ENCODE data around the gene NRARP. TPM values are rescaled to one million over a fixed set of nuclear protein-coding genes. Genes with fewer than 3 reads are reported as not detected.

NRARP gene
- total RNA-seq, 6 donors from 2014 or later: 3.1 to 26.9 (median 9.5) TPM

DNA sequence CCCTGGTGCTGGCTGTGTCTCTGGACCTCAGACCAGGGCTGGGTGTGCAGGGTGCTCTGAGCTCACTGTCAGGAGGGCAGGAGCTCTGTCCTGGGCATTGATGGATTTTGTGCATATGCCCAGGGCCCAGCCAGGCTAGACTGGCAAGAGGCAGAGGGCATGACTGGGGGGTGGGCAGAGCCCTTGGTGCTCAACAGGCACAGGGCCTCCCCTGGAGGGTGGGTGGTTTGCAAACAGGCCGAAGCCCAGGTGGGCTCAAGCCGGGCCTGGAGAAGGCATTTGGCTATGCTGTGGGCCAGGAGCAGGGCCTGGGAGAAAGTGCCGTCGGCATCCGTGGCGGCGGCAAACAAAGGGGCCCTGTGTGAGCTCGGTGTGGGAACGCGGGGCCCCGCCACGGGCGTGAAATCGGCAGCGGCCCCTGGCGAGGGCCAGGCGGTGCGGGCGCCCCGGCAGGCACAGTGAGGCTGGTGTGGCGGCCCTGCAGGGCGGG lies 1.9 kb upstream of the NRARP start:
- Histone ChIP-seq H3K9me3 (no peaks in the 10 kb centered on the region), H3K4me1 (peaks cover 61 to 86% (median 70%) of the 10 kb centered on the region in 4 donors), H3K27me3 (peaks cover 0 to 14% (median 4%) of the 10 kb centered on the region in 4 donors), H3K27ac (peak overlapping the region in 2 of 4 donors; percentile 86 to 90), H3K4me3 (no peak overlapping the region), H3K36me3 (no peaks in the 10 kb centered on the region)
- ATAC-seq (ENCODE audit: low FRiP score in 2 of 2) (no peak), DNase-seq (peak in 1 of 2 donors; percentile 85)
- no peak for TF ChIP-seq POLR2A (IDR thresholded peaks at IDR 0.05)
- no peak for TF ChIP-seq EP300 (IDR thresholded peaks at IDR 0.05)
- TF ChIP-seq, protein P1, sequence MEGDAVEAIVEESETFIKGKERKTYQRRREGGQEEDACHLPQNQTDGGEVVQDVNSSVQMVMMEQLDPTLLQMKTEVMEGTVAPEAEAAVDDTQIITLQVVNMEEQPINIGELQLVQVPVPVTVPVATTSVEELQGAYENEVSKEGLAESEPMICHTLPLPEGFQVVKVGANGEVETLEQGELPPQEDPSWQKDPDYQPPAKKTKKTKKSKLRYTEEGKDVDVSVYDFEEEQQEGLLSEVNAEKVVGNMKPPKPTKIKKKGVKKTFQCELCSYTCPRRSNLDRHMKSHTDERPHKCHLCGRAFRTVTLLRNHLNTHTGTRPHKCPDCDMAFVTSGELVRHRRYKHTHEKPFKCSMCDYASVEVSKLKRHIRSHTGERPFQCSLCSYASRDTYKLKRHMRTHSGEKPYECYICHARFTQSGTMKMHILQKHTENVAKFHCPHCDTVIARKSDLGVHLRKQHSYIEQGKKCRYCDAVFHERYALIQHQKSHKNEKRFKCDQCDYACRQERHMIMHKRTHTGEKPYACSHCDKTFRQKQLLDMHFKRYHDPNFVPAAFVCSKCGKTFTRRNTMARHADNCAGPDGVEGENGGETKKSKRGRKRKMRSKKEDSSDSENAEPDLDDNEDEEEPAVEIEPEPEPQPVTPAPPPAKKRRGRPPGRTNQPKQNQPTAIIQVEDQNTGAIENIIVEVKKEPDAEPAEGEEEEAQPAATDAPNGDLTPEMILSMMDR (IDR thresholded peaks at IDR 0.05): no peak
- no peak for TF ChIP-seq POLR2AphosphoS5 (IDR thresholded peaks at IDR 0.05)
- 92% methylated on average over 22 of the region's 22 CpGs for WGBS, 2 donors

DNA sequence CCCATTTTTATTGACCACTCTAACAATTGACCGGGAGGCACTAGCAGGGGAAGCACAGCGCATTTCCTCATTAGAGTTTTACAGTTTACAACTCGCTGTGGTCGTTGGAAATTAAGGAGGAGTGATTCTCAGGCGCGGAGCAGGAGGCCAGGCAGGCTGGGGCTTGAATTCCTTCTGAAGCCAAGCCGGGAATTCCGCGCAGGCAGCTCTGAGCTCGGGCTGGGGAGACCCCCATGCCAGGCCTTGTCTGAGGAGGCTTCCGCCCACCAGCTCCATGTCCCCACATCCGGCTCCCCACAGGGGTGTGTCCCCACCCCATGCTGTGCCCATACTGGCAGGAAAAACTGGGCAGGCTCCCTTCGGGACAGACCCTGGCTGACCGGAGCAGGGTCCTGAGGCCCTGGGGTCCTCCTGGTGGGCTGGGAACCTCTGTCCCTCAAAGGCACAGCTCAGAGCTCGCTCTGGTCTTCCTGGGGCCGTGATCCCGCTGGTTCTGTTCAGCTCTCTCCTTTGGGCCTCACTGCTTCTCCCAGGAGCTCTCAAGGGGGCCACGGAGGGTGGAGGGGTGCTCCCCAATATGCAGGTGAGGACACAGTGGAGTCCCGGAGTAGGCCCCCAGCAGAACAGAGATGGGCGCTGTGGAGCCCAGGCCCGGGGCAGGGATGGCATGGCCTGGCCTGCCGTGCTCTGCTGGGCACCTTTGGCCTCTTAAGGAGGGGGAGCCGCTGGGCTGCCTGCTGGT lies 1.3 kb upstream of the NRARP start:
- Histone ChIP-seq H3K36me3 (no peaks in the 10 kb centered on the region), H3K27me3 (peaks cover 0 to 14% (median 4%) of the 10 kb centered on the region in 4 donors), H3K4me3 (peak overlapping the region in 2 of 4 donors; percentile 53 to 61), H3K9me3 (no peaks in the 10 kb centered on the region), H3K27ac (peak overlapping the region; percentile 79 to 90 (median 83)), H3K4me1 (peaks cover 61 to 92% (median 74%) of the 10 kb centered on the region in 4 donors)
- peak in 1 of 2 donors; percentile 78 for DNase-seq
- TF ChIP-seq POLR2AphosphoS5 (IDR thresholded peaks at IDR 0.05): no peak
- 49 to 67% methylated on average over 7 to 23 of the region's 23 CpGs for WGBS, 2 donors
- no peak for ATAC-seq (ENCODE audit: low FRiP score in 2 of 2)

DNA sequence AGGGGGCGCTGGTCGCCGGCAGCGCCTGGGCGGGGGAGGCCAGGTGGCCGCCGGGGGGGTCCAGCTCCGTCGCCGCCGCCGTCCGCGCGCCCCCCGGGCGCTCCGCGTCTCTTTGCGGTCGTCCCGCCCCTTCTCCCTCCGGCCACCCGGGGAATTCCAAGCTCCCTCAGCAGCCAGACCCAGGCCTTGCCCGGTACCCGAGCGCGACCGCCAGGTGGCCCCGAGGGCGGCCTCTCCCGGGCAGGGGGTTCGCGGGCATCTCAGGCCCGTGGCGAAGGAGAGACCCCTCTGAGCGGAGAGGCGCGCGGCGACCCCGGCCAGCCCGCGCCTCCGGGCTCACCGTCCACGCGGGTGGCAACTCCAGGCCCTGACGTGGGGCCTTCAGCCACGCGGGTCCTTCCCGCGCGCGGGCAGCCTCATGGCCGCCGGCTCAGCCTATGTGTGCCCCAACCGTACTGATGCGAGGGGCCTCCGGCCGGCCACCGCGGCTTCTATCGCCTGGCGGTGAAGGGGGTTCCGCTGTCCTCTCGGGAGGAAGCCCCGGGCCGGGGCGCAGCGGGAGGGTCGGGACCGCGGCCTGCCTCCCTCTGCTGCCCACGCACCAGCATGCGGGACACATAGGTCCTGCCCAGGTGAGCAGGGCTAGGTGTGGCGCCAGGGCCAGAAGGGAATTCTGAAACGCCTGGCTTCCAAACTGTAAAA lies 529 bp upstream of the NRARP start:
- ATAC-seq (ENCODE audit: low FRiP score in 2 of 2) (peak in 1 of 2 donors; percentile 5), DNase-seq (no peak)
- peak in 1 of 4 donors; percentile 12 for TF ChIP-seq POLR2A (IDR thresholded peaks at IDR 0.05)
- no peak for TF ChIP-seq EP300 (IDR thresholded peaks at IDR 0.05)
- TF ChIP-seq, protein P1 (IDR thresholded peaks at IDR 0.05): peak; percentile 45 to 90 (median 75)
- Histone ChIP-seq H3K9me3 (no peaks in the 10 kb centered on the region), H3K36me3 (no peaks in the 10 kb centered on the region), H3K4me1 (peaks cover 63 to 94% (median 80%) of the 10 kb centered on the region in 4 donors), H3K4me3 (peak overlapping the region in 3 of 4 donors; percentile 53 to 61 (median 57)), H3K27ac (peak overlapping the region; percentile 79 to 90 (median 83)), H3K27me3 (peaks cover 0 to 14% (median 3%) of the 10 kb centered on the region in 4 donors)
- 3 to 23% methylated on average over 9 to 22 of the region's 78 CpGs for WGBS, 2 donors

DNA sequence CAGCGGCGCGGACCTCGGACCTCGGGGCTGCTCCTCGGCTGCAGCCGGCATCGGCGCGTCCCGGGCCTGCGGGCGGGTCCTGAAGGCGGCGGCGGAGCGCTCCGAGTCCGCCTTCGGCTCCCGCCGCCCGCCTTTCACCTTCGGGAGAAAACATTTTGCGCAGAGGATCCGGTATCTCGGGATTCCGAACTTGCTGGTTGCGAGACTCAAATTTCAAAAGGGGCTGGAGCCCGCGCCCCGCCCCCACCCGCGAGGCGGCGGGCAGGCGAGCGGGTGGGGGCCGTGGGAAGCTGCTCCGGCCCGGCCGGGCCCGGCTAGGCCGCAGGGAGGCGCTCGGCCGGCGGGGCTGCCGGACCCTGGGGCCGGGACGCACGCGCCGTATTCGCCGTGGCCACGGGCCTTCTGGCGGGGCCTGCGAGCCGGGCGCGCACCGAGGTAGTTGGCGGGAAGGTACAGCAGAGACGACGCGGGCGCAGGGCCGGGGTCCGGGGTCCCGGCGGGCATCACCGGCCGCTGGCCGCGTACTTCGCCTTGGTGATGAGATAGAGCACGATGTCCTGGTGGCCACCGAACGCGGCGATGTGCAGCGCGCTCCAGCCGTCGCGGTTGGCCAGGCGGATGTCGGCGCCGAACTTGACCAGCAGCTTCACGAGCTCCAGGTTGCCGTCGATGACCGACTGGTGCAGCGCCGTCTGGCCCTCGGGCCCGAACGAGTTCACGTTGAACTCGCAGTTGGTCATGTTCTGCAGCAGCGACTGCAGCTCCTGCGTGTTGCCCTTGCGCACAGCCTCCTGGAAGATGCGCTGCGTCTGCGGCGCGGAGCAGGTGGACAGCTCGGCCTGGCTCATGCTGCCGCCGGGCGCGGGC lies 757 bp downstream of the NRARP start:
- WGBS, 2 donors: 0 to 1% methylated on average over 4 to 62 of the region's 115 CpGs
- DNase-seq (peak in 1 of 2 donors; percentile 90), ATAC-seq (ENCODE audit: low FRiP score in 2 of 2) (no peak)
- Histone ChIP-seq H3K9me3 (no peaks in the 10 kb centered on the region), H3K4me1 (peaks cover 60 to 92% (median 80%) of the 10 kb centered on the region in 4 donors), H3K27ac (peak overlapping the region; percentile 72 to 91 (median 80)), H3K36me3 (no peaks in the 10 kb centered on the region), H3K27me3 (peaks cover 0 to 17% (median 4%) of the 10 kb centered on the region in 4 donors), H3K4me3 (peak overlapping the region; percentile 56 to 67 (median 59))
- no peak for TF ChIP-seq POLR2A (IDR thresholded peaks at IDR 0.05)
- TF ChIP-seq, protein P1 (IDR thresholded peaks at IDR 0.05): peak in 5 of 6 experiments; percentile 14 to 48 (median 29)

Data from upper lobe of left lung (tissue), 6 donors.